GM06990 (cell line): ENCODE results near the gene OGFOD3.

Source experiments
- DNase-seq: peaks from one replicate; pipeline ENCODE4 v3.0.0-alpha.2; 2011; ENCODE audit not compliant: insufficient read length; ENCODE audit errors: extremely low read depth
- H3K27me3 ChIP-seq: replicated peaks from 2 replicates; pipeline ENCODE4 v1.6.0; 2011; ENCODE audit warnings: low read length; ENCODE audit not compliant: control insufficient read depth, insufficient read depth
- H3K36me3 ChIP-seq: 2 replicates; pipeline ENCODE4 v1.5.1; 2011; ENCODE audit warnings: low read length; ENCODE audit not compliant: control insufficient read depth, insufficient read depth
- H3K4me3 ChIP-seq: replicated peaks from 2 replicates; pipeline ENCODE4 v1.5.1; 2011; ENCODE audit warnings: low read depth, mild to moderate bottlenecking, control low read depth, low read length
- TF ChIP-seq, protein P1 (sequence below): IDR thresholded peaks from 2 replicates; pipeline ENCODE4 v1.5.1; 2011; ENCODE audit warnings: low read length, control low read depth, mild to moderate bottlenecking, inconsistent platforms; ENCODE audit not compliant: insufficient read depth, poor library complexity, severe bottlenecking

Gene OGFOD3

DNA sequence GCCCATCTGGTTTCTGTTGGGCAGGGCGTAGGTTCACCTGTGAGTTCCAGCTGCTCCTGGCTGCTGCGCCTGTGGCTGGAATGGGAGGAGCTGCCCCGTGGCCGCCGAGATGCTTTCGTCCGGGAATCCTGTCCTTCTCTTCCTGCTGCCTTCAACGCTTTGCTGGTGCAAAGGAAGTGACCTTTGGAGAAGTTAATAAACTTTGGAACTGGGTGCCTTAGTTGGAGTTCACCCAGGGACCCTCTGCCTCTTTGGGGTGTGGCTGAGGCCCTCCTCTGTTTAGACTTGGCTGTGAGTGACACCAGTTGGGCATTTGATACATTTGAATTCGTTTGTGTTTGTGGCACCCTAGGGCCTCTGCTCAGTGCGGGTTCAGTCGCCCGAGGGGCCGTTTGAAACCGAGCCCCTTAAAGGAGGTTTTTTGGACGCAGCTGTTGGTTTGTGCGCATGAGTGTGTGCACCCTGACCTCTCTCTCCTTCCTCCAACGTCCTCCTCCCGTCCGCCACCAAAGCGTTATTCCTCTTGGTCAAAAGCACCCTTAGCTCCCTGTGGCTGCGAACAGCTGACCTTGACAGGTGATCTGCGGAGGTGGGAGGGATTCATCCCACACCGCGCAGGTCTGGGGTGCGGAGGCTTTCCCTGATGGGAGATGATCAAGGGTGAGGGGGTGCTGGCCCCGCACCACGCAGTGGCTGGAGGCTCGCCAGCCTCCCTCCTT is 75.9 kb downstream of the OGFOD3 start:
- no peak for DNase-seq
- no peak overlapping the region for H3K4me3 ChIP-seq
- H3K36me3 ChIP-seq: no peaks in the 10 kb centered on the region
- TF ChIP-seq, protein P1, sequence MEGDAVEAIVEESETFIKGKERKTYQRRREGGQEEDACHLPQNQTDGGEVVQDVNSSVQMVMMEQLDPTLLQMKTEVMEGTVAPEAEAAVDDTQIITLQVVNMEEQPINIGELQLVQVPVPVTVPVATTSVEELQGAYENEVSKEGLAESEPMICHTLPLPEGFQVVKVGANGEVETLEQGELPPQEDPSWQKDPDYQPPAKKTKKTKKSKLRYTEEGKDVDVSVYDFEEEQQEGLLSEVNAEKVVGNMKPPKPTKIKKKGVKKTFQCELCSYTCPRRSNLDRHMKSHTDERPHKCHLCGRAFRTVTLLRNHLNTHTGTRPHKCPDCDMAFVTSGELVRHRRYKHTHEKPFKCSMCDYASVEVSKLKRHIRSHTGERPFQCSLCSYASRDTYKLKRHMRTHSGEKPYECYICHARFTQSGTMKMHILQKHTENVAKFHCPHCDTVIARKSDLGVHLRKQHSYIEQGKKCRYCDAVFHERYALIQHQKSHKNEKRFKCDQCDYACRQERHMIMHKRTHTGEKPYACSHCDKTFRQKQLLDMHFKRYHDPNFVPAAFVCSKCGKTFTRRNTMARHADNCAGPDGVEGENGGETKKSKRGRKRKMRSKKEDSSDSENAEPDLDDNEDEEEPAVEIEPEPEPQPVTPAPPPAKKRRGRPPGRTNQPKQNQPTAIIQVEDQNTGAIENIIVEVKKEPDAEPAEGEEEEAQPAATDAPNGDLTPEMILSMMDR: no peak
- no peaks in the 10 kb centered on the region; the same call in 1 of the 2 replicates for H3K27me3 ChIP-seq

DNA sequence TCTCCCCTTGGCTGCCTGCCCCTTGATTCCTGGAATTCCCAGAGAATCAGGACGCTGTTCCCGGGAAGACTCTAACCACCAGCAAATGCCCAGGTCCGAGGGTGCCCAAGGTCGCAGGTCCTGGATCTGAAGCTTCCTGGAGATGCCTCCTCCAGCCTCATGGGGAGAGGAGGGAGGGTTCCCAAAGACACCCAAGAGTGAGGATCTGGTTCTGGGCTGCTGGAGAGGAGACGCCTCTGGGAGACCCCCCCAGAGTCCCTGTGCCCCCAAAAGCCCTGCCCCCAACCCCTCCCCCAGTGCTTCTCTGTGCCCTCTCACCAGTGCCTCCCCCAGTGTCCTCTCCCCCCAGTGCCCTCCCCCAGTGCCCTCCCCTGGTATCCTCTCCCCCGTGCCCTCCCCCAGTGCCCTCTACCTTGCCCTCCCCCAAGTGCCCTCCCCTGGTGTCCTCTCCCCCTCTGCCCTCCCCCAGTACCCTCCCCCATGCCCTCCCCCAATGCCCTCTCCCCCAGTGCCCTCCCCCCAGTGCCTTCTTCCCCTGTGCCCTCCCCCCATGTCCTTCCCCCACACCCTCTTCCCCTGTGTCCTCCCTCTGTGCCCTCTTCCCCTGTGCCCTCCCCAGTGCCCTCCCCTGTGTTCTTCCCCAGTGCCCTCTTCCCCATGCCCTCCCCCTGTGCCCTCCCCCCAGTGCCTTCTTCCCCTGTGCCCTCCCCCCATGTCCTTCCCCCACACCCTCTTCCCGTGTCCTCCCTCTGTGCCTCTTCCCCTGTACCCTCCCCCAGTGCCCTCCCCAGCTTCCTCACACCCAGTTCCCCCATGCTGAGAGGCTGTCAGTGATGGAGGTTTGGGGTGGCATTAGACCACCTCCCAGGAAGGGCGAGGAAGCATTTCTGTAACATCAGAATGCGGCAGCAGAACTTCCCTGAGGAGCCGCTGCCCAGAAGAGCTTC is 78.5 kb downstream of the OGFOD3 start:
- TF ChIP-seq, protein P1: no peak
- Histone ChIP-seq H3K36me3 (no peaks in the 10 kb centered on the region), H3K4me3 (no peak overlapping the region), H3K27me3 (no peaks in the 10 kb centered on the region; the same call in 1 of the 2 replicates)
- no peak for DNase-seq
